Measurements from ENCODE around the gene ADRA2C. TPM values are rescaled to one million over a fixed set of nuclear protein-coding genes. Genes with fewer than 3 reads are reported as not detected.

The ADRA2C gene
- total and polyA plus RNA-seq, 11 donors: 3.4 to 7.7 (median 5.0) TPM

GRCh38 chr4:3721186-3721585, 45.0 kb upstream of the ADRA2C start:
- no peak for DNase-seq
- no peak overlapping the region for H3K27ac ChIP-seq
- intact Hi-C loops (cut with DNase I): no loop called here

GRCh38 chr4:3721627-3722026, 44.6 kb upstream of the ADRA2C start:
- Histone ChIP-seq H3K27me3 (peaks cover 13 to 73% (median 32%) of the 10 kb centered on the region in 9 donors), H3K27ac (no peak overlapping the region), H3K36me3 (no peaks in the 10 kb centered on the region), H3K4me1 (peaks cover 0 to 8% (median 0%) of the 10 kb centered on the region in 12 donors), H3K9me3 (peaks cover 0 to 13% (median 3%) of the 10 kb centered on the region in 12 donors), H3K4me3 (no peak overlapping the region)
- intact Hi-C loops (cut with DNase I): no loop called here
- TF ChIP-seq POLR2A (IDR thresholded peaks at IDR 0.05): no peak
- TF ChIP-seq, protein P1, sequence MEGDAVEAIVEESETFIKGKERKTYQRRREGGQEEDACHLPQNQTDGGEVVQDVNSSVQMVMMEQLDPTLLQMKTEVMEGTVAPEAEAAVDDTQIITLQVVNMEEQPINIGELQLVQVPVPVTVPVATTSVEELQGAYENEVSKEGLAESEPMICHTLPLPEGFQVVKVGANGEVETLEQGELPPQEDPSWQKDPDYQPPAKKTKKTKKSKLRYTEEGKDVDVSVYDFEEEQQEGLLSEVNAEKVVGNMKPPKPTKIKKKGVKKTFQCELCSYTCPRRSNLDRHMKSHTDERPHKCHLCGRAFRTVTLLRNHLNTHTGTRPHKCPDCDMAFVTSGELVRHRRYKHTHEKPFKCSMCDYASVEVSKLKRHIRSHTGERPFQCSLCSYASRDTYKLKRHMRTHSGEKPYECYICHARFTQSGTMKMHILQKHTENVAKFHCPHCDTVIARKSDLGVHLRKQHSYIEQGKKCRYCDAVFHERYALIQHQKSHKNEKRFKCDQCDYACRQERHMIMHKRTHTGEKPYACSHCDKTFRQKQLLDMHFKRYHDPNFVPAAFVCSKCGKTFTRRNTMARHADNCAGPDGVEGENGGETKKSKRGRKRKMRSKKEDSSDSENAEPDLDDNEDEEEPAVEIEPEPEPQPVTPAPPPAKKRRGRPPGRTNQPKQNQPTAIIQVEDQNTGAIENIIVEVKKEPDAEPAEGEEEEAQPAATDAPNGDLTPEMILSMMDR (IDR thresholded peaks at IDR 0.05): no peak
- ATAC-seq (no peak), DNase-seq (no peak)
- 45 to 72% (median 62%) methylated on average over 5 to 6 of the region's 6 CpGs for WGBS, 4 donors

More at GRCh38 chr4:3721186-3721585, 45.0 kb upstream of the ADRA2C start:
- peaks cover 0 to 8% (median 0%) of the 10 kb centered on the region in 12 donors for H3K4me1 ChIP-seq
- no peak for TF ChIP-seq POLR2A (IDR thresholded peaks at IDR 0.05)
- TF ChIP-seq, protein P1 (IDR thresholded peaks at IDR 0.05): no peak
- no peak overlapping the region for H3K4me3 ChIP-seq
- ATAC-seq: no peak
- peaks cover 13 to 70% (median 32%) of the 10 kb centered on the region in 9 donors for H3K27me3 ChIP-seq
- H3K36me3 ChIP-seq: no peaks in the 10 kb centered on the region
- H3K9me3 ChIP-seq: peaks cover 0 to 13% (median 3%) of the 10 kb centered on the region in 12 donors
- WGBS, 4 donors: 38 to 49% (median 41%) methylated on average over 8 of the region's 8 CpGs

DNA sequence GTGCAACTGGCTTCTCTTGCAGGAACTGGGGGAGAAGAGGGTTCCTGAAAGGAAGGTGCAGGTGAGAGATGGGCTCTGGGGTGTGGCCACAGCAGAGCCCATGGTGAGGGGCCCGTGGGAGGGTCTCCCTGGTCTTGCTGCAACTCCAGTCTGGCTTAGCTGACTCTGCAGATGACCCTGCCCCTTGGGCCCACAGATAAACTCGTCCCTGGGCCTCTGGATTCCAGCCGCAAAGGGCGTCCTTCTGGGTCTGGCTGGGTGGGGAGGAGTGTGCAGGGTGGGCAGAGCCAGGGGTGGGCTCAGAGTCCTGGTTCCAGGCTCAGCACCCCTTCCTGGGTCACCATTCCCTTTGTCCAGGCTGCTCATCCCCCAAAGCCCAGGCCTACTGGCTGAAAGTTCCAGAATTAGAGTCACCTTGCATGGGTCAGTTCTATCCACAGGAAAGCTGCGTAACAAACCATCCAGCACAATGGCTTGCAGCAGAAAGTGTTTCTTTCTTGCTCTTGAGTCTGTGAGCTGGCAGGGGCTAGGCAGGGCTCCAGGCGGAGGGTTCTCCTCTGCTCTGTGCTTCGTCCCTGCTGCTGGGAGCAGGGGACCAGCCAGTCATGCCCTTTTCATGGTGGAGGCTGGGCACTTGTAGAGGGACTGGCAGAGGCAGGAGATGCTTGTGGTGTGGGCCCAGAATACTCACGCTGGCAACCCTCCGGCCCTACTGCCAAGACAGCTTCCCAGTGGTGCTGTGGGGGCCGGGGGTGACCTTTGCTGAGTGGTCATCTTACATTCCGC, 43.5 kb upstream of the ADRA2C start:
- Histone ChIP-seq H3K9me3 (peaks cover 0 to 13% (median 3%) of the 10 kb centered on the region in 12 donors), H3K4me3 (no peak overlapping the region), H3K4me1 (peaks cover 0 to 8% (median 0%) of the 10 kb centered on the region in 12 donors), H3K27ac (no peak overlapping the region), H3K36me3 (no peaks in the 10 kb centered on the region), H3K27me3 (peaks cover 20 to 74% (median 32%) of the 10 kb centered on the region in 9 donors)
- TF ChIP-seq, protein P1 (IDR thresholded peaks at IDR 0.05): no peak
- no peak for TF ChIP-seq POLR2A (IDR thresholded peaks at IDR 0.05)
- WGBS, 4 donors: 84 to 88% (median 86%) methylated on average over 10 to 11 of the region's 11 CpGs
- ATAC-seq (no peak), DNase-seq (no peak)
- intact Hi-C loops (cut with DNase I): no loop called here

DNA sequence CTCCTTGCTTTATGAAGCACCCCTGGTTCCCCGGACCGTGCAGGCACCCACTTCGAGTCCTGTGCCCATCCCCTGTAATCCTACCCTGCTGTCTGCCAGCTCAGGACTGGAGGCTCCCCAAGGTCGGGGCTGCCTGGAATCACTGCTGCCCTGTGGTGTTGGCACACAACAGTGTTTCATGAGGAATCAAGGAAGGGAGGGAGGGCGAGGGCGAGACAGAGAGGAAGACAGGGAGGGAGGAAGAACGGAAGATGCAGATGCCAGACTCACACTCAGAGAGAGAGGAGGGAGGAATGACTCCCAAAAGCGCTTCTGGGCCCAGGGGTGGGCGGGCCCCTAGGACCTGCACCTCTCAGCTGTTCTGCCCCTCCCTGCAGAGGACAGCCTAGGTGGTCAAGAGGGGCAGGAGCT, 42.9 kb upstream of the ADRA2C start:
- WGBS, 4 donors: 65 to 72% (median 70%) methylated on average over 9 of the region's 9 CpGs
- Histone ChIP-seq H3K9me3 (peaks cover 0 to 11% (median 2%) of the 10 kb centered on the region in 12 donors), H3K27ac (no peak overlapping the region), H3K4me3 (no peak overlapping the region), H3K36me3 (no peaks in the 10 kb centered on the region), H3K27me3 (peaks cover 24 to 76% (median 32%) of the 10 kb centered on the region in 9 donors), H3K4me1 (peaks cover 0 to 8% (median 0%) of the 10 kb centered on the region in 12 donors)
- TF ChIP-seq, protein P1 (IDR thresholded peaks at IDR 0.05): no peak
- no peak for TF ChIP-seq POLR2A (IDR thresholded peaks at IDR 0.05)
- intact Hi-C loops (cut with DNase I): no loop called here
- DNase-seq: no peak
- ATAC-seq: no peak
